MM.1S (cell line): ENCODE measurements around the gene PIGQ.

Source experiments
- CTCF ChIP-seq: fragments of 300-600 bp; sonication (generic); IDR thresholded peaks from 2 replicates; pipeline ENCODE4 v1.5.1; 2016; ENCODE audit warnings: antibody characterized with exemption, low read length, mixed read lengths
- EZH2 ChIP-seq: fragments of 300-600 bp; sonication (generic); optimal IDR thresholded peaks from 2 replicates; pipeline ENCODE3; 2017; ENCODE audit warnings: low read depth, mild to moderate bottlenecking, antibody characterized with exemption, low read length, mixed read lengths
- EZH2phosphoT487 ChIP-seq: fragments of 300-600 bp; sonication (generic); IDR thresholded peaks from 2 replicates; pipeline ENCODE4 v1.6.1; 2018; ENCODE audit warnings: antibody characterized with exemption, low read length

DNA sequence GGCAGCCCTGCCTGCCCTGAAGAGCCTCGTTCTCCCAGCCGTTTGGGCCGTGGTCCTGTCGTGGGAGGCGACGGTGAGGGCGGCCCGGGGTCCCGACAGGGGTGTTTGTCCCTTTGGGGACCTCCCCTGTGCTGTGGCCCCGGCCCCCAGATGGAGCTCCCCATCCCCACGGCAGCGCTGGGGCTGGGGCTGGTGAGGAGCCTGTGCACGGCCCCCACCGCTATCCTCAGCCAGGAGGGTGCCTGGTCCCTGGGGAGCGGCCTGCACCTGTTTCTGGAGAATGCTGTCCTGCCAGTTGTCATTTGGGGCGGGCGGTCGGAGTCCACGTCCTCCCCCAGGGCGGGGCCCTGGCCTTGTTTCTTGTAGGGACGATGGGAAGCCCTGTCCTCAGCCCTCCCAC is 35.6 kb upstream of the PIGQ start:
- TF ChIP-seq CTCF (no peak), EZH2 (no peak), EZH2phosphoT487 (no peak)
